Testis (tissue), 2 donors: ENCODE measurements around the gene EXOC3.
"Not testable (repeated sequence)": the region's sequence is repeated elsewhere in the genome, so short reads cannot be mapped to it uniquely, and the experiment has no call there.

ENCODE experiments used
- POLR2A ChIP-seq: fragments of 450-650 bp; IDR thresholded peaks from one replicate; pipeline ENCODE4 v1.6.1; 2017; ENCODE audit warnings: antibody characterized with exemption, mild to moderate bottlenecking, moderate library complexity
- TF ChIP-seq, protein P1 (sequence below), 3 experiments: fragments of 450-650 bp in 2 of 3; fragments of 200-600 bp in 1 of 3; sonication (generic) in 1 of 3; IDR thresholded peaks; one replicate each; pipeline ENCODE4 v1.5.1; 2016 to 2019; ENCODE audit warnings: antibody characterized with exemption in 3 of 3, mild to moderate bottlenecking in 2 of 3, moderate library complexity in 1 of 3

DNA sequence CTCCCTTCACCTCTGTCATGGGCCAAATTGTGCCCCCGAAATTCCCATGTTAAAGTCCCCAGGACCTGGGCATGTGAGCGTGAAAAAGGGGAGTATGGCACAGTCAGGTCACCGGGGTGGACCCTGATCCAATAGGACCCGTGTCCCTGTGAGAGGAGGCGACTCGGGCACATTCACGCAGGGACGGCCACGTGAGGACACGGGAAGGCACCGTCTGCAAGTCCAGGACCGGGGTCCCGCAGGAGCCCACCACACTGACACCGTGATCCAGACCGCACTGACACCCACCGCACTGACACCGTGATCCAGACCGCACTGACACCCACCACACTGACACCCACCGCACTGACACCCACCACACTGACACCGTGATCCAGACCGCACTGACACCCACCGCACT is 43.6 kb downstream of the EXOC3 start:
- TF ChIP-seq, protein P1, sequence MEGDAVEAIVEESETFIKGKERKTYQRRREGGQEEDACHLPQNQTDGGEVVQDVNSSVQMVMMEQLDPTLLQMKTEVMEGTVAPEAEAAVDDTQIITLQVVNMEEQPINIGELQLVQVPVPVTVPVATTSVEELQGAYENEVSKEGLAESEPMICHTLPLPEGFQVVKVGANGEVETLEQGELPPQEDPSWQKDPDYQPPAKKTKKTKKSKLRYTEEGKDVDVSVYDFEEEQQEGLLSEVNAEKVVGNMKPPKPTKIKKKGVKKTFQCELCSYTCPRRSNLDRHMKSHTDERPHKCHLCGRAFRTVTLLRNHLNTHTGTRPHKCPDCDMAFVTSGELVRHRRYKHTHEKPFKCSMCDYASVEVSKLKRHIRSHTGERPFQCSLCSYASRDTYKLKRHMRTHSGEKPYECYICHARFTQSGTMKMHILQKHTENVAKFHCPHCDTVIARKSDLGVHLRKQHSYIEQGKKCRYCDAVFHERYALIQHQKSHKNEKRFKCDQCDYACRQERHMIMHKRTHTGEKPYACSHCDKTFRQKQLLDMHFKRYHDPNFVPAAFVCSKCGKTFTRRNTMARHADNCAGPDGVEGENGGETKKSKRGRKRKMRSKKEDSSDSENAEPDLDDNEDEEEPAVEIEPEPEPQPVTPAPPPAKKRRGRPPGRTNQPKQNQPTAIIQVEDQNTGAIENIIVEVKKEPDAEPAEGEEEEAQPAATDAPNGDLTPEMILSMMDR (IDR thresholded peaks at IDR 0.05), result not testable (repeated sequence)
- not testable (repeated sequence) for TF ChIP-seq POLR2A
